Left ventricle myocardium superior (tissue), 1 donor: Measurements from ENCODE around the gene WIPF1. TPM values are rescaled to one million over a fixed set of nuclear protein-coding genes. Genes with fewer than 3 reads are reported as not detected.
"Not testable (repeated sequence)": the region's sequence is repeated elsewhere in the genome, so short reads cannot be mapped to it uniquely, and the experiment has no call there.

Source experiments
- ATAC-seq: fragments of 200-7000 bp; cut with Tn5 transposase; one replicate; pipeline ENCODE4 v1.9.1; 2020; ENCODE audit warnings: mild to moderate bottlenecking, moderate library complexity
- DNase-seq: peaks from one replicate; pipeline ENCODE4 v3.0.0-alpha.2; 2020
- intact Hi-C: fragments of 100-400 bp; cut with micrococcal nuclease; formaldehyde crosslinking; loops from one replicate; pipeline ENCODE4 v1.11.0; 2022
- total RNA-seq: library from RNA; stranded (reverse); fragmentation: NEBNext Ultra II Directional; extraction: Animal tissue kit (Norgen Biotek cat#: 25700); gene quantifications from one replicate; pipeline ENCODE4 v1.2.1, GENCODE V29; 2021
- donor health status: DM: no; HTN: yes; CAD: no; lungs with severe emphysema.

Gene WIPF1
- total RNA-seq, 1 donor from 2014 or later = 15.2 TPM

DNA sequence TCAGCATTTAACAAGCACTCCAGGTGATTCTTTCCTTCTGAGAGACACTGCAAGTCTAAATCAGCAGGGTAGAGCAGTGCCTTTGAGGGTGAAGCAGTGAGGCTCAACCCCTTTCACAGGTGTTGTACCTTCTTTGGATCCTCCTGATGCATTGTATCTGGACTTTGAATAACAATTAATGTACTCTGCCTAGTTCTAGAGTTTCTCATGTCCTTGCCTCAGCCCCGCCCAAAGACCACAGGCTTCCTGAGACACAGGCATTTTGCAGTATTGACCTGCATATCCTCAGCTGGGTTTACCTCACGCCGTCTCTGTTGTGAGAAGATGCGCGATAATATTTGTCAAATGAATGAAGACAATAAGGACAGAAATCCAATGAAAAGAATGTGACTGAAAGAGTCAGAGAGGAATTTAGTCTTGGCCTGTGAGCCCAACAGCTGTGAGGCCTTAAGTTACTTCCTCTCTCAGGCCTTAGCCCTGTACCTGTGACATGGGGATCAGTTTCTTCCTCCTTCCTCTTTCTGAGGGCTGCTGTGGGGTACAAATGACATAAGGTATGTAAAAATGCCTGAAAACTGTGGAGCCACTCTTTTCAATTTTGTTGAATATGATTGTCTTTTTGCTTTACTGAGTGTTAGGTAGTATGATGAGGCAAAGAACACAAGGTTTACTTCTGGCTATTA, 43.7 kb downstream of the WIPF1 start:
- DNase-seq (no peak), ATAC-seq (no peak)
- intact Hi-C loops = no loop called here

DNA sequence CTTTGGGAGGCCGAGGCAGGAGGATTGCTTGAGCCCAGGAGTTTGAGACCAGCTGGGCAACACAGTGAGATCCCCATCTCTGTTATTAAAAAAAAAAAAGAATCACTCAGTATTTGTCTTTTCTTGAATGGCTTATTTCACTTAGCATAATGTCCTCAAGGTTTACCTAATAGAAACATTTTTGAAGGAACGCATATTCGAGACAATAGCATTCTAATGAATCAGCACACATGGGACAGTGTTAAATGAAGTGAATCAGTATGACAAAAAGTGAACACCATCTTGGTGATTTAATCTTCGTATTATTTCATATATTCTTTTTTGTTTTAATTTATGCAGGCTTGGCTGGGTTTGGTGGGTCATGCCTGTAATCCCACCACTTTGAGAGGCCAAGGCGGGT, 44.7 kb downstream of the WIPF1 start:
- intact Hi-C loops = no loop called here
- DNase-seq (no peak), ATAC-seq (no peak)

DNA sequence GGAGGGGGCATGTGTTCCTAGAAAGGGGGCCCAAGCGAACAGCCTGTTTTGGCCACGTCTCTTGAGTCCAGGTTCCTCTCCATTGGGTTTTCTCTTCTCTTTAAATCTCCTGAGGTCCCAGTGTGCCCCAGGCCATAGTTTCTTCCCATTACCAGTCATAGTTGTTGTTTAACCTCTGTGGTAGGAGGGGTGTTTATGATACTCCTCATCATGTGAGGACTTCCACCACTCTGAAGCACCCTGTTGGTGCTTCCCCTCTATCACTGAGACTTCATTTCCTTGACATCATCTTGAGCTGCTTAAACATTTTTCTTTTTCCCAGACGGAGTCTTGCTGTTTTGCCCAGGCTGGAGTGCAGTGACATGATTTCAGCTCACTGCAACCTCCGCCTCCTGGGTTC, 45.9 kb downstream of the WIPF1 start:
- no peak for ATAC-seq
- intact Hi-C loops = no loop called here
- no peak for DNase-seq

DNA sequence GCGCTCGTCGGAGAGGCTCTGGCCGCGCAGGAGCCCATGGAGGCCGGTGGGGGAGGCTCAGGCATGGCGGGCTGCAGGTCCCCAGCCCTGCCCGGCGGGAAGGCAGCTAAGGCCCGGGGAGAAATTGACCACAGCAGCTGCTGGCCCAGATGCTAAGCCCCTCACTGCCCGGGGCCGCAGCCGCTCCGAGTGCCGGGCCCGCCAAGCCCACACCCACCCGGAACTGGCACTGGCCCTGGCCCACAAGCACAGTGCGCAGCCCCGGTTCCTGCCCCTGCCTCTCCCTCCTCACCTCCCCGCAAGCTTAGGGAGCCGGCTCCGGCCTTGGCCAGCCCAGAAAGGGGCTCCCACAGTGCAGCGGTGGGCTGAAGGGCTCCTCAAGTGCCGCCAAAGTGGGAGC, 49.0 kb downstream of the WIPF1 start:
- DNase-seq, intact Hi-C loops, ATAC-seq: not testable (repeated sequence)

DNA sequence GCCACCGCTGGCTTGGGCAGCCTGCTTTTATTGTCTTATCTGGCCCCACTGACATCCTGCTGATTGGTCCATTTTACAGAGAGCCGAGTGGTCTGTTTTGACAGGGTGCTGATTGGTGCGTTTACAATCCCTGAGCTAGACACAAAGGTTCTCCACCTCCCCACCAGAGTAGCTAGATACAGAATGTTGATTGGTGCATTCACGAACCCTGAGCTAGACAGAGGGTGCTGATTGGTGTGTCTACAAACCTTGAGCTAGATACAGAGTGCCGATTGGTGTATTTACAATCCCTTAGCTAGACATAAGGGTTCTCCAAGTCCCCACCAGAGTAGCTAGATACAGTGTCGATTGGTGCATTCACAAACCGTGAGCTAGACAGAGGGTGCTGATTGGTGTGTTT, 49.6 kb downstream of the WIPF1 start:
- ATAC-seq, intact Hi-C loops, DNase-seq: not testable (repeated sequence)

DNA sequence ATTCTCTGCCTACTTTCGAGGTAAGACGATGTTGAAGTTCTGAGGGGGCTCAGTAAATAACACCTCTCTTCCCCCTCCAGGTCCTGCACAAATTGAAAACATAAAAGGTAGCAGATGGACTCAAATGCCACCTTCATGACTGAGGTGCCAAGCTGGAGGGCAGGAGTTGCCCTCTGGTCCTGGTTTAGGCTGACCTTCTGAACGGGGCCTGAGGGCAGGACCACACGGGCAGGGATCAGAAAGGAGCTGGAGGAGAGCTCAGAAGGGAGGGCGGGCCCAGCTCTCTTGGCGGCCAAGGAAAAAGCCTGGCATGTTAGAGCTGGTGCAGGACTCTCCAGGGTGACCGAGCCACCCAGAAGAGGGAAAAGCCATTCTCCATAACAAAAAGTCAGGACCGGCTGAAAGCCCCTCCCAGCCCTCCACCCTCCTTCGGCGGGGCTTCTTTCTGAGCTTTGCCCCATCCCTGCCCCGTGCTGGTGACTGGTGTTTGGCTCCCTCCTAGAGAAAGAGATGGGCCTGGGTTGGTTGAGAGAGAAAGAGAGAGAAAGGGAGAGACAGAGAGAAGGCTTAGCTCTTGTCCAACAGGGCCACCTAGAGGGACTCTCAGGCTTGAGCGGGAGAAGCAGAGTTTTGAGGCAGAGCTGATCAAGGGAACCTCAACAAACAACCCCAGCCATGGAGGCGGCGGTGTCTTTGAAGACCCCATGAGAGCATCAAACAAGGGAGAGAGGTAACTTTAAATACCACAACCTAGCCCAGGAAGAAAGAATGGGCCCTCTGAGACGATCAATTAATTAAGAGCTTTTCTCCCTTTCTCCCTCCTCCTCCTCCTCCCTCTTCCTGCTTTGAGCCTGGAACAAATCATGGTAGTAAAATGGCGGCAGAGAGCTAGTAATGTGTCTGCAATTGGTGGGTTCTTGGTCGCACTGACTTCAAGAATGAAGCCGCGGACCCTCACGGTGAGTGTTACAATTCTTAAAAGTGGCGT, 50.8 kb downstream of the WIPF1 start:
- peak; percentile 56 for ATAC-seq
- no peak for DNase-seq
- intact Hi-C loops = no loop called here

DNA sequence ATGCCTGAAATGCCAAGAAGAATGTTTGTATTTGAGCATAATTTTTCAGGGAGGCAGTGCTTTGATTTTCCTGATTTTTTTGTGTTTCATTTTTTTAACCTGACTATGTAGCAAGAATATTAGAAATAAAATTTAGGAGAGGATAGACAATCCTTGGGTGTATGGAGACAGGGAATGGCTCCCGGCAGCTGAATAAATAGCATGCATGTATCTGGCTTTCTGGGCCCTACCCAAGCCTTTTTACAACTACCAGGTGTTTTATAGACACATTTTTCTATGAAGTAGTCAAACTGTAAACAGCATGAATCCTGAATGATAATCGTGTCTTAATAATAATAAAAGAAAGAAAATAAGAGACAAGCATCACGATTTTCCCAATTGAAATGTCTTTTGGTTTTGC, 52.4 kb downstream of the WIPF1 start:
- no peak for DNase-seq
- ATAC-seq = no peak
- intact Hi-C loops = no loop called here

DNA sequence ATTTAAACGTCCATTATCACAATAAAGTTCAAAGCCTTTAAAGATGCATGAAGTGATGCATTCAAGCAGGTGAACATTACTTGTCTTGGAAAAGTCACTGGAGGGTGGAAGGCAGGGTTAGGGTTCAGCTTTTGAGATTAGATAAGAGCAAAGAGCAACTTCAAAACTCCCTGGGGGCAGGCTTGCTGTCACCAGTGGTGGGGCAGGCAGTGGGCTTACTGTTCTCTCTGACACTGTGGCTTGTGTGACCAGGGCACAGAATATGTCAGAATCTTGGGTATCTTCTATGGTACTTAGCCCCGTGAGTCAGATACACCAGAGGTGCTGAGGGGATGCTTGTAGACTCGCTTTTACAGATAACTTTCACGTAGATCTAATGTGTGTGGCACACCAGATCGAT, 52.8 kb downstream of the WIPF1 start:
- DNase-seq = no peak
- intact Hi-C loops = no loop called here
- ATAC-seq = no peak

DNA sequence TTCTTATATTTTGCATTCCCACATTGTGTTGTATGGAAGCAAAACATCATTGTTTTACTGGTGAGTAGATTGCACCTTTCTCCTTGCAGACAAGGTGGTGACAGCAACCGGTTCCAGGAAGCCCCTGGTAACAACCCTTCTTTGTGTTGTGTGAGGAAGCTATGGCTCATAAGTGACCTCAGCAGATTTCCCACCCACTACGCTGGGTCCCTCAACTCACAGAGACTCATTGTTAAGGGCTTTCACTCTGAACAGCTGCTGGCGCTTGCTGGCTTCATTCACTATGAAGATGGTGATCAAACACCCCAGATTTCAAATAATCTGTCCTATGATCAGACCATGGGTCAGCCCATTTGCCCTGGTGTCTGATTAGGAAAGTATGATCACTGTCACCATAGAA, 53.4 kb downstream of the WIPF1 start:
- ATAC-seq (no peak), DNase-seq (no peak)
- intact Hi-C loops = no loop called here

DNA sequence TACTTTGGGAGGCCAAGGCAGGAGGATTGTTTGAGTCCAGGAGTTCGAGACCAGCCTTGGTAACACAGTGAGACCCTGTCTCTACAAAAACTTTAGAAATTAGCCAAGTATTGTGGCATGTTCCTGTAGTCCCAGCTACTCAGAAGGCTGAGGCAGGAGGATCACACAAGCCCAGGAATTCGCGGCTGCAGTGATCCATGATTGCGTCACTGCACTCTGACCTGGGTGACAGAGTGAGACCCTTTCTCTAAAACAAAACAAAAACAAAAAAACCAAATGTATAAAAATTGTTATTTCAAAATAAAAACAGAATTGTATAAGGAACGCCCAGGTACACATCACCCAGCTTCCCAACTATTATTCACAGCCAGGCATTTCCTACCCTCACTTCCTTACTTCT, 56.7 kb downstream of the WIPF1 start:
- DNase-seq = no peak
- intact Hi-C loops = no loop called here
- no peak for ATAC-seq

DNA sequence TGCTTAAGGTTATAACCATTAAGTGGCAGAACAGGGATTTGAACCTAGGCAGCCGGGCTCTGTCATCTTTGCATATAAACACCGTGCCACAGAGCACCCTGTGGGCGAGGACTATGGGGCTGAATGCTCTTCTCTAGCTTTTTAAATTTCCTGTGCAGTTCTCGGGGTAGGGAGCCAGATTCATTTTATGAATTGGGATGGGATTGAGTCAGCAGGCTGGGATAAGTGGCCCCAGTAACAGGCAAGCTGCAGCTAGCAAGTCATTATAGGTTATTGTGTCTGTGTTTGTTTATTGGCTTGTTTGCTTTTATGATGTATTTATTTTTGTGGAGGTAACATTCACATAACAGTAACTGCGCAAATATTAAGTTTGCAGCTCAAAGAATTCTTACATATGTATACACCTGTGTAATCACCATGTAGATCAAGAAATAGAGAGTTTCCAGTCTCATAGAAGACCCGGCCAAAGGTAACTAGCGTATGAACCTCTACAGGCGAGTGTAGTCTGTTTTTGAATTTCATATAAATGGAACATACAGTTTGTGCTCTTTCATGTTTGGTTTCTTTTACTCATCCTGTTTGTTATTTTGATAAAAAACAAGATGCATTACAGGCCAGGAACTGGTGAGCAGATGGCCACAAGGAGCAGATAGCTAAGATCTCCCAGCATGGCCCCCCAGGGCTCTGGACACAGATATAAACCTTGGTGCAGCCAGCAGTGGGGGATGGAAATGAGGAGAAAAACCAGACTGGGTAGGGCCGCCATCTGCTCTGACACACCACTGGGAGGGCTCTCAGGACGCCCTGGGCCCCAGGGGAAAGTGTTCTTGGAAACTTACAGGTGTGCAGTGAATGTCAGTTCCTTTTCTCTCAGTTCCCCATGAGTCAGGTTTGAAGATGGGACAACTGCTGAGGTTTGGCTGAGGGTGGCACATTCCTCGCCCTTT, 61.6 kb downstream of the WIPF1 start:
- intact Hi-C loops = no loop called here
- ATAC-seq (no peak), DNase-seq (no peak)

DNA sequence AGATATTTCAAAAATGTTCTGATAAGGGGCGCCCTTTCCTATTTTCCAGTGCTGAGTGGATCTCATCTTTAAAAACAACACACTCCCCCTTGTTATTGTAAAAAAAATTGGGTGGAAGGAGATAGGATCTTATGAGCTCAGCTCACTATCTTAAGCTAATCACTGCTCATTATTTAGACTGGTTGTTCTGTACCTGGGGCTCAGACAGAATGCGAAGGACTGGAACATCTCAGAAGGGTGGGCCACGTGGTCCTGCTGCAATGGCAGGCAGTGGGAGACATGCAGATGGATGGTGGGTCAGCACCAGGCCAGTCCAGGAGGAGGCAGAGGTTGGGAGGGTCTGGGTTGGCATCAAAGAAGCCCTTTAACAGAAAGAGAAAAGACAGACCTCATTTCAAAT, 62.5 kb downstream of the WIPF1 start:
- DNase-seq (no peak), ATAC-seq (no peak)
- intact Hi-C loops = no loop called here

DNA sequence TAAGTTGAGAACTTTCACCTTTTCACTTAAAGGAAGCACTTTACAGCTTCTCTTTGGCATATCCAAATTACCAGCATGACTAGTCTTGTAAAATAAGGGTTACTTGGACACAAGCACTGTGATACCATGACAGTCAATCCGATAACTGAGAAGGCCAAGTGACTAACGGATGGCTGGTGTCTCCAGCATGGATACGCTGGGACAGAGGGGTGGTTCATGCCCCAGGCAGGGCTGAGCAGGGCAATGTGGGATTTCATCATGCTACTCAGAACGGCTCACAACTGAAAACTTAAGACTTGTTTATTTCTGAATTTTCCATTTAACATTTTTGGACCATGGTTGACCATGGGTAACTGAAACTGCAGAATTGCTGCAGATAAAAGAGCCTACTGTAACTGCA, 67.7 kb downstream of the WIPF1 start:
- intact Hi-C loops = loop anchor here (10.0 kb wide), 1 partner anchor 65 kb away; no protein-coding TSS in a partner anchor
- no peak for DNase-seq
- ATAC-seq = no peak

DNA sequence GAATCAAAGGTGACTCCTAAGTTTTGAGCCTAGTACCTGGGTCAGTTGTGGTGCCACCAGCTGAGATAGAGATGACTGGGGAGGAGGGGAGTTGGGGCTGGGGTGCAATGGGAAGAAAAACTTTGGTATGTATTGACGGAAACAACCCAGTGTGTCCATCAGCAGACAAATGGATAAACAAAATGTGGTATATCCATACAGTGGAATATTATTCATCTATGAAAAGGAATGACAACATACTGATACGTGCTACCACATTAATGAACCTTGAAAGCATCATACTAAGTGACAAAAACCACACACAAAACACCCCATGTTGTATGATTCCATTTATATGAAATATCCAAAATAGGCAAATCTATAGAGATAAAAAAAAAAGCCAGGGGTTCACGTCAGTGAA, 69.6 kb downstream of the WIPF1 start:
- no peak for DNase-seq
- intact Hi-C loops = loop anchor here (10.0 kb wide), 1 partner anchor 63 kb away; no protein-coding TSS in a partner anchor

DNA sequence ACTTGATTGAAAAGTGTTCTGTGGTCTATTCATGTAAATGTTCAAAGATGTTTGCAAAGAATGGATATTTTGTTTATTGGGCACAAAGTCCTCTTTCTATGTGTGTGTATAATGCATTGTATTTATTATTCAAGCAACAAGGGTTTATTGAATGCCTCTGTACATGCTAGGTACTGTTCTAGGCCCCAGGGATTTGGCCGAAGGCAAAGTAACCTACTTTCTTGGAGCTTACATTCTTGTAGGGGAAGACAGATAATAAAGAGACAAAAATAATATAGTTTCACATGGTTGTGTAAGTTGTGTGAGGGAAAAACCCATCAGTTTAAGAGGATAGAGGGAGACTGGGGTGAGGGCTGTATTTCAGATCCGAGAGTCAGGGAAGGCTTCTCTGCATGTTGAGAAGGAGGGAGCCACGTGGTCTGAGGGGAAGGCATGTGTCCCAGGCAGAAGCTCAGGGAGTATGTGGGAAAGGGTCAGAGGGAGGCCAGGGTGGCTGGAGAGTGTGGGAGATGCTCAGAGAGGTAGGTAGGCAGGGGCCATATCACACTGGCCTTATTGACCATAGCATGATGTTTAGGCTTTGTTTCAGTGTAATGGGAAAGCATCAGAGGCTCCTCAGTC, 70.4 kb downstream of the WIPF1 start:
- intact Hi-C loops = loop anchor here (10.0 kb wide), 1 partner anchor 62 kb away; no protein-coding TSS in a partner anchor
- ATAC-seq (no peak), DNase-seq (no peak)

More for the DNA sequence above, 69.6 kb downstream of the WIPF1 start:
- ATAC-seq = no peak

DNA sequence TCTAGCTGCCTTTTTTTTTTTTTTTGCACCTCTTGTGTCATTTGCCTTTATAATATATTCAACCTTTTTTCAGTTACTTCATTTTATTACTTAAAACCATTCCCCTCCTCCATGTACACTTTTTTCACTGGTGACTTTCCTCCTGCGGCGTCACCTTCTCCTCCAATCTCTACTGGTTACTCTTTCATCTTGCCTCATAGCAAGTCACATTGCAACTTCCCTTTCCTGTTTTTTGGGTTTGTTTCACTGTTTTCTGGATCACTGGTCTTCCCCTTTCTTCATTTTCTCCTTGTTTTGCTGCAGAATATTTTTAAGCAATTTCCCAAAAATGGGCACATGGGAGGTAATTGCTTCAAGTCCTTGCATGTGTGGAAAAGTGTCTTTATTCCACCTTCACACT, 73.1 kb downstream of the WIPF1 start:
- DNase-seq (no peak), ATAC-seq (peak; percentile 35)
- intact Hi-C loops = loop anchor here (10.0 kb wide), 1 partner anchor 60 kb away; no protein-coding TSS in a partner anchor

DNA sequence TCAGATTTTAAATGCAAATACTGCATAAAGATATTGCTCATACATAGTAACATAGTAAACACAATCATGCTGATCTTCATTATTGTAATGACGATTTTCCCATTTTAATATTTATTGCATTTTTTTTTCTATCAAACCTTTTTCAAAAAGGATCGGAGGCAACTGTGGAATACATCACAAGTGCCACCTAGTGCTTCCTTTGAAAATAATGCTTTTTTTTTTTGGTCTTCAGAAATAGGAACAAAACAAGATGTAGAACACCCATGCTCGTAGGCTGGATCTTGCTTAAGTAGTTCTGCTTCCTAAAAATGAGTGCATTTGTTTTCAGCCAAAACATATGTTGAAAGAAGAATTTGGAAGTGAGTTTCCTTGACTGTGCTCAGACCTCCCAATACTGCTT, 75.1 kb downstream of the WIPF1 start:
- no peak for DNase-seq
- intact Hi-C loops = loop anchor here (10.0 kb wide), 1 partner anchor 58 kb away; no protein-coding TSS in a partner anchor
- ATAC-seq = peak; percentile 17

DNA sequence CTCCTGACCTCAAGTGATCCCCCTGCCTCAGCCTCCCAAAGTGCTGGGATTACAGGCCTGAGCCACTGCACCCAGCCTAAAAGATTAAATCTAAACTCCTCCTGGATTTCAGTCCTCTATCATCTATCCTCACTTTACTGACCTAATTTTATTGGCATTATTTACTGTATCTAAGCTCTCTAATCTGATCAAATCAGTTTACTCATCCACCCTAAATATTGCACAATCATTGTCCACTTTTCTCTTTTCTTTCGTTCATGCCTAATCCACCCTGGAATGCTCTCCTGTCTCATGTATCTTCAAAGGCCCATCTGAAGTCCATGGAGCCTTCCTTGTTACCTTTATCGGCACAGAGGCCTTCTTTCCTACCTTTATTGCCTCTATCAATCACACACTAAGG, 79.2 kb downstream of the WIPF1 start:
- no peak for ATAC-seq
- DNase-seq = no peak
- intact Hi-C loops = no loop called here
